ENCODE data around the gene TRAM2. TPM values are rescaled to one million over a fixed set of nuclear protein-coding genes. Genes with fewer than 3 reads are reported as not detected.

The TRAM2 gene
- total RNA-seq, 1 experiment from 2014 or later: 12.8 TPM

GRCh38 chr6:52514514-52514913 is 62.3 kb downstream of the TRAM2 start:
- Mint-ChIP-seq H3K36me3 (ENCODE audit: insufficient read depth, unreplicated experiment) (peaks cover 16% of the 10 kb centered on the region), H3K27me3 (ENCODE audit: unreplicated experiment) (no peaks in the 10 kb centered on the region), H3K4me1 (ENCODE audit: low read depth, unreplicated experiment) (peaks cover 57% of the 10 kb centered on the region), H3K4me3 (ENCODE audit: low read depth, unreplicated experiment) (no peak overlapping the region), H3K9me3 (ENCODE audit: low read depth, unreplicated experiment) (no peaks in the 10 kb centered on the region), H3K27ac (ENCODE audit: unreplicated experiment) (peak overlapping the region; percentile 63)
- peak; percentile 8 for DNase-seq
- no TSS peak for BruUV-seq (replicated peaks)
- no peak for TF ChIP-seq CTCF (IDR thresholded peaks at IDR 0.05; ENCODE audit: unreplicated experiment)
- CTCF ChIA-PET: interaction anchor here (1.9 kb wide), 1 partner anchor 10 kb away, joined by 5 read pairs; no protein-coding TSS in a partner anchor
- intact Hi-C loops (cut with micrococcal nuclease; ENCODE audit: unreplicated experiment): loop anchor here (10.0 kb wide), 1 partner anchor 150 kb away; no protein-coding TSS in a partner anchor

GRCh38 chr6:52513896-52514295 is 63.0 kb downstream of the TRAM2 start:
- no peak for TF ChIP-seq CTCF (IDR thresholded peaks at IDR 0.05; ENCODE audit: unreplicated experiment)
- intact Hi-C loops (cut with micrococcal nuclease; ENCODE audit: unreplicated experiment): loop anchor here (10.0 kb wide), 1 partner anchor 151 kb away; no protein-coding TSS in a partner anchor
- CTCF ChIA-PET: no interaction called here
- Mint-ChIP-seq H3K27me3 (ENCODE audit: unreplicated experiment) (no peaks in the 10 kb centered on the region), H3K27ac (ENCODE audit: unreplicated experiment) (no peak overlapping the region), H3K36me3 (ENCODE audit: insufficient read depth, unreplicated experiment) (peaks cover 16% of the 10 kb centered on the region), H3K9me3 (ENCODE audit: low read depth, unreplicated experiment) (no peaks in the 10 kb centered on the region), H3K4me1 (ENCODE audit: low read depth, unreplicated experiment) (peaks cover 57% of the 10 kb centered on the region), H3K4me3 (ENCODE audit: low read depth, unreplicated experiment) (no peak overlapping the region)
- no TSS peak for BruUV-seq (replicated peaks)
- no peak for DNase-seq

GRCh38 chr6:52513464-52513863 is 63.4 kb downstream of the TRAM2 start:
- Mint-ChIP-seq H3K27me3 (ENCODE audit: unreplicated experiment) (no peaks in the 10 kb centered on the region), H3K4me3 (ENCODE audit: low read depth, unreplicated experiment) (no peak overlapping the region), H3K36me3 (ENCODE audit: insufficient read depth, unreplicated experiment) (peaks cover 16% of the 10 kb centered on the region), H3K9me3 (ENCODE audit: low read depth, unreplicated experiment) (no peaks in the 10 kb centered on the region), H3K4me1 (ENCODE audit: low read depth, unreplicated experiment) (peaks cover 54% of the 10 kb centered on the region), H3K27ac (ENCODE audit: unreplicated experiment) (no peak overlapping the region)
- DNase-seq: no peak
- TF ChIP-seq CTCF (IDR thresholded peaks at IDR 0.05; ENCODE audit: unreplicated experiment): no peak
- intact Hi-C loops (cut with micrococcal nuclease; ENCODE audit: unreplicated experiment): loop anchor here (10.0 kb wide), 1 partner anchor 151 kb away; no protein-coding TSS in a partner anchor
- BruUV-seq (replicated peaks): no TSS peak
- CTCF ChIA-PET: interaction anchor here (1.6 kb wide), 1 partner anchor 9 kb away, joined by 5 read pairs; no protein-coding TSS in a partner anchor

- no TSS peak for BruUV-seq (replicated peaks)
- H3K9me3 Mint-ChIP-seq (ENCODE audit: low read depth, unreplicated experiment): no peaks in the 10 kb centered on the region
- peak; percentile 32 for DNase-seq
- no peak overlapping the region for H3K4me3 Mint-ChIP-seq (ENCODE audit: low read depth, unreplicated experiment)
- CTCF ChIA-PET: interaction anchor here (1.6 kb wide), 1 partner anchor 8 kb away, joined by 5 read pairs; no protein-coding TSS in a partner anchor
- intact Hi-C loops (cut with micrococcal nuclease; ENCODE audit: unreplicated experiment): loop anchor here (10.0 kb wide), 1 partner anchor 153 kb away; no protein-coding TSS in a partner anchor
- H3K27ac Mint-ChIP-seq (ENCODE audit: unreplicated experiment): no peak overlapping the region
- TF ChIP-seq CTCF (IDR thresholded peaks at IDR 0.05; ENCODE audit: unreplicated experiment): no peak
- peaks cover 17% of the 10 kb centered on the region for H3K36me3 Mint-ChIP-seq (ENCODE audit: insufficient read depth, unreplicated experiment)
- H3K4me1 Mint-ChIP-seq (ENCODE audit: low read depth, unreplicated experiment): peaks cover 49% of the 10 kb centered on the region
- H3K27me3 Mint-ChIP-seq (ENCODE audit: unreplicated experiment): no peaks in the 10 kb centered on the region
These were observed 64.7 kb downstream of the TRAM2 start for GRCh38 chr6:52512199-52512598.

Data from Calu3 (cell line).